Measurements from ENCODE around the gene KBTBD6. TPM values are rescaled to one million over a fixed set of nuclear protein-coding genes. Genes with fewer than 3 reads are reported as not detected.

KBTBD6 gene
- total and polyA plus RNA-seq, 7 donors = 2.0 to 7.6 (median 5.6) TPM

- DNase-seq (no peak), ATAC-seq (peak in 1 of 4 donors; percentile 38)
- H3K4me3 ChIP-seq = no peak overlapping the region
- H3K36me3 ChIP-seq (ENCODE audit: insufficient read depth in 1 of 2, low read depth in 1 of 2) = peaks cover 0 to 63% of the 10 kb centered on the region in 2 donors
- H3K27ac ChIP-seq = no peak overlapping the region
- TF ChIP-seq CTCF (IDR thresholded peaks at IDR 0.05) = no peak
- H3K4me1 ChIP-seq = no peaks in the 10 kb centered on the region
- no peaks in the 10 kb centered on the region for H3K27me3 ChIP-seq (ENCODE audit: insufficient read depth in 3 of 3, low read length in 2 of 3)
- H3K9me3 ChIP-seq = no peaks in the 10 kb centered on the region
- intact Hi-C loops (cut with DNase I) = no loop called here
- WGBS, 3 donors = 68 to 74% (median 70%) methylated on average over 2 of the region's 2 CpGs
Observed at GRCh38 chr13:41085961-41086585, 46.5 kb downstream of the KBTBD6 start.

- WGBS, 3 donors = 98% methylated on average over 4 of the region's 4 CpGs
- no peak for TF ChIP-seq CTCF (IDR thresholded peaks at IDR 0.05)
- no peaks in the 10 kb centered on the region for H3K9me3 ChIP-seq
Observed at GRCh38 chr13:41079725-41080124, 52.9 kb downstream of the KBTBD6 start.

More at GRCh38 chr13:41079725-41080124, 52.9 kb downstream of the KBTBD6 start:
- intact Hi-C loops (cut with DNase I) = loop anchor here in 1 of 2 donors (5.0 kb wide), 1 partner anchor 143 kb away; no protein-coding TSS in a partner anchor
- DNase-seq (no peak), ATAC-seq (no peak)
- Histone ChIP-seq H3K4me1 (no peaks in the 10 kb centered on the region), H3K4me3 (no peak overlapping the region), H3K27me3 (ENCODE audit: insufficient read depth in 3 of 3, low read length in 2 of 3) (no peaks in the 10 kb centered on the region), H3K36me3 (ENCODE audit: insufficient read depth in 1 of 2, low read depth in 1 of 2) (peaks cover 8 to 95% of the 10 kb centered on the region in 2 donors), H3K27ac (no peak overlapping the region)

Other genes with a start within 250 kb of the KBTBD6 start
- 10 to 100 TPM; 20.5 to 25.9 (median 22.6) TPM for gene ELF1, start 113.5 kb downstream of the KBTBD6 start, total RNA-seq
- gene ELF1, start 113.5 kb downstream of the KBTBD6 start, polyA plus RNA-seq = 10 to 100 TPM in 2 of 3 donors, 1 to 10 TPM in 1; 7.3 to 28.6 (median 13.0) TPM
- gene WBP4, start 71.3 kb downstream of the KBTBD6 start, total RNA-seq = 10 to 100 TPM; 18.8 to 24.9 (median 21.6) TPM
- gene WBP4, start 71.3 kb downstream of the KBTBD6 start, polyA plus RNA-seq = 10 to 100 TPM; 18.1 to 37.0 (median 22.2) TPM
- 1 to 10 TPM; 2.1 to 5.3 (median 3.8) TPM for gene KBTBD7, start 61.8 kb upstream of the KBTBD6 start, total RNA-seq
- 1 to 10 TPM; 1.1 to 5.9 (median 1.3) TPM for gene KBTBD7, start 61.8 kb upstream of the KBTBD6 start, polyA plus RNA-seq
- gene MTRF1, start 130.8 kb upstream of the KBTBD6 start, total RNA-seq = 10 to 100 TPM in 2 of 4 donors, 1 to 10 TPM in 2; 8.7 to 14.2 (median 11.1) TPM
- gene MTRF1, start 130.8 kb upstream of the KBTBD6 start, polyA plus RNA-seq = 10 to 100 TPM; 12.5 to 29.6 (median 16.0) TPM
- gene NAA16, start 178.5 kb upstream of the KBTBD6 start, total RNA-seq = 10 to 100 TPM in 1 of 4 donors, 1 to 10 TPM in 3; 6.8 to 22.3 (median 8.3) TPM
- gene NAA16, start 178.5 kb upstream of the KBTBD6 start, polyA plus RNA-seq = 10 to 100 TPM in 1 of 3 donors, 1 to 10 TPM in 2; 3.5 to 12.2 (median 8.1) TPM

All from psoas muscle (tissue), 8 donors.